Occipital lobe (tissue), 2 donors: Measurements from ENCODE around the gene CALHM6. TPM values are rescaled to one million over a fixed set of nuclear protein-coding genes. Genes with fewer than 3 reads are reported as not detected.

Experiments
- DNase-seq: peaks from one replicate; lab custom pipeline; 2025; lab: John Stamatoyannopoulos, UW
- total RNA-seq: library from RNA; depleted of rRNA; stranded (reverse); fragments of >200 nt; gene quantifications from one replicate; pipeline ENCODE4 v1.2.3, GENCODE V29; 2014

Gene CALHM6
- total RNA-seq: 2.7 TPM

- no peak for DNase-seq
Observed at GRCh38 chr6:116461331-116461931, at the start of gene CALHM6. CALHM6 (plus strand) TSS chr6:116461375; CDS start chr6:116461930, 555 bp downstream.

DNA sequence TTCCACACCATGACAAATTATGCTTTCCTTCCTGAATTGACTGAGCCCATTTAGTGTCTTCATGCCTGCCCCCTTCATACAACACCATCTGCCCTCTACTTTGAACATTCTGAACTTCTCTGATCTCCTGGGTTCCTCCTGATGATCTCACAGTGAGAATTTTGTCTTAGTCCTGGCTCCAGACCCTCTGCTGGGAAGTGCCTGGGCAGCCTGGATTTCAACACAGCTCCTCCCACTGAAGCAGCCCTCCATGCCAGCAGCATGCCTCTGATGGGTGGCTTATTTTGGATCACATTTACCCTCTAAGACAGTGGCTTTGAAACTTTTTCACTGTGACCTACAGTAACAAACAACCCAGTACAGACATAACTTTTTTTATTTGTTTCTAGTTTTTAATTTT lies 48.9 kb upstream of the CALHM6 start:
- DNase-seq: no peak

DNA sequence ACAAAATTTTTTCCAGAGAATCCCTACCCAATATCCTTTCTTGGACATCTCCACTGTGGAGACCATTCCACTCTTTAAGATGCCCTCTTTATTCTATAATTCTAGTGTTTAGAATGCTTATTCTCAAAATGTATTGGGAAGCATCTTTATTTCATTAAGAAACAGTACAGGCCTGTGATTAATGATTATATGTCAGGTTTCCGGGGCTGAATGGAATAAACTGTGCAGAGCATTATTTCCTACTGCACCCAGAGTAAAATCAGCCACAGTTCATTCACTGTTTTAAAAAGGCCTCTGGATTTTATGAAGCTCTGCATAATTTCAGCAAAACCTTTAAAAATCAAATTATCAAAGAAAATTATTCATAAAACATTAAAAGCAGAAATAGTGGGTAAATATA lies 47.8 kb upstream of the CALHM6 start:
- no peak for DNase-seq

GRCh38 chr6:116417661-116418060 lies 43.5 kb upstream of the CALHM6 start:
- DNase-seq: no peak

DNA sequence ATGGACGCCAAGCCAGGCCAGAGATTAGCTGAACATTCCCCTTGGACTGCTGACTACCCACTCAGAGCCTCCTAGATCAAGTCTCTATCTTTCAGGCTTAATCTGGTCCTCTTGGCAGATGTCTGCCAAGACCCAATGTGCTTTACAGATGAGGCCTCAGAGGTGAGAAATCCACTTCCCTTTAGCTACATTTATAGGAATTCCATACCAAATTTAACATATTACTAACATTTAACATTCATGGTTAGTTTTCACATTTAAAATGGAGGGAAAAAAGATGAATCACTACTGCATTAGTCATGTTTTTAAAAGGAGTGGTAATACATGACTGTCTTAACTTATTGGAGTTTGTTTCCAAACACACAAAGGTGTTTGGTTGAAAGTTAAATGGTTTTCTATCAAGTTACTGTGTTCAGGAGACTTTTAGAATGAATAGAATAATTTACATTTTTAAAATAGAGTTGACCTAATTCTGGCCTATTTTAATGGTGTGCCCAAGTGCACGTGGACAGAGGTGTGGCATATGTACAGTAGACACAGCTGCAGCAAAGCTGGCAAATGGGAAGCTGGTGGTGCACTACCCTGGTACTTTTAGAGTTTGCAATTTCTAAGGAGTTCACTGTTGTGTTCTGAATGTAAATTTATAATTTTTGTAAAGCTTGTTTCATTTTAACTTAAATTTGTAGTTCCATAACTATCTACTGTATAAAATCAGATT lies 41.9 kb upstream of the CALHM6 start:
- no peak for DNase-seq

DNA sequence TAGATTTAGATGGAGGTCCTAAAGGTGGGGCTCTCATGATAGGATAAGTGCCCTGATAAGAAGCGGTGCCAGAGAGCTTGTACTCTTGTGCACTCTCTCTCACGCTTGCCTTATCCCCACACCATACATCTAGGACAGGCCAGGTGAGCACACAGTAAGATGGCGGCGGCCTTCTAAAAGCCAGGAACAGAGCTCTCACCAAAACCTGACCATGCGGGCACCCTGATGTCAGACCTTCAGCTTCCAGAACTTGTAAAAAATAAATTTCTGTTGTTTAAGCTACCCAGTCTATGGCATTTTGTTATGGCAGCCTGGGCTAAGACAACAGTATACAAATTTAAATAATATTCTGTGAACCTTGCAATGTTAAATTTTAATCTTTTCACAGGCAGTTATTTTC lies 40.8 kb upstream of the CALHM6 start:
- no peak for DNase-seq

DNA sequence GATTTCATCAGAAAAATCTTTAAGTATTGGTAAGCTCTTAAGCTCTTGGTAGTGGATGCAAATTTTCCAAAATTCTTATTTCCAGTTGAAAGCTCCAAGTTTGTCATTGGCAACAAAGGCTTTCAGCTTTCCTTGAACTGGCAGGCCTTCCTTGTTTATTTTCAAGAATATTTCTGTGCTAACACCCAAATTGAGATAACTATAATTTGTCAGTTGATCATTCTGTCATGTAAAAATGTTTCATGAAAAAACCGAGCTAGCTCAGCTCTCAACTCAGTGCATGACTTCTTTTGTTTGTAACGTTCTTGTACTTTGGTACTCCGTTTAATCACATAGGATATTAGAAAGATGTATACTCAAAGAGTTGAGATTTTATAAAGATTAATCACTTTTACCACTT lies 38.9 kb upstream of the CALHM6 start:
- no peak for DNase-seq

GRCh38 chr6:116424001-116424400 lies 37.2 kb upstream of the CALHM6 start:
- DNase-seq: no peak

GRCh38 chr6:116426551-116426950 lies 34.6 kb upstream of the CALHM6 start:
- no peak for DNase-seq

DNA sequence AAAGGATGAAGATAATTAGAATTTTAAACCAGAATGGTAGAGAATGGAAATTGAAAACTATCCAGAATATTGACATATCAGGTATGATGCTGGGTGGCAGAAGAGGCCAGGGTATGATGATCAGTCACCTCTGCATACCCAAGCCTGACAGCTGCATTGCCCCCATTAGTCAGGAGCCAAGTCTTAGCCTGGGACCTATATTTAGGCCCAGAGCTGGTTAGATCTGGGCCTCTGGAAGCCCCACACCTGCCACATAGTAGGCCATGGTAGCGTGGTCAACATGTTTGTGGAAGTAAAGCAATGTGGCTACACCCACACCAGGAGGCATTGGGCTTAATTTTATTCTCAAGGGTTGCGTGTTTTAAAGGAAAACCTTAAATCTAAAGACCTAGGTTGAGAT lies 32.1 kb upstream of the CALHM6 start:
- no peak for DNase-seq

DNA sequence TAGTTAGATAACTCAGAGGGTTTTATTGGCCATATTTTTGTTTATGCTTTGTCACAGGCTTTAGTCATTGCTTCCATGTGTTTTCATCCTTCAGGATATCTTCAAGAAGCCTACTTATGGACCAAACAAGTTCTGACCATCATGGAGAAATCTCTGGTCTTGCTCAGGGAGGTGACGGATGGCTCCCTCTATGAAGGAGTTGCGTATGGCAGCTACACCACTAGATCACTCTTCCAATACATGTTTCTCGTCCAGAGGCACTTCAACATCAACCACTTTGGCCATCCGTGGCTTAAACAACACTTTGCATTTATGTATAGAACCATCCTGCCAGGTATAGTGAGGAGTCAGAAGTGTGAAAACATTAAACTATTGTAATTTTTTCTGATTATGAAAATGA lies 30.3 kb upstream of the CALHM6 start:
- DNase-seq: no peak

- DNase-seq: no peak
Observed at GRCh38 chr6:116431964-116432595, 29.1 kb upstream of the CALHM6 start.

GRCh38 chr6:116433206-116433712 lies 27.9 kb upstream of the CALHM6 start:
- DNase-seq: no peak

GRCh38 chr6:116434056-116434725 lies 27.0 kb upstream of the CALHM6 start:
- no peak for DNase-seq

DNA sequence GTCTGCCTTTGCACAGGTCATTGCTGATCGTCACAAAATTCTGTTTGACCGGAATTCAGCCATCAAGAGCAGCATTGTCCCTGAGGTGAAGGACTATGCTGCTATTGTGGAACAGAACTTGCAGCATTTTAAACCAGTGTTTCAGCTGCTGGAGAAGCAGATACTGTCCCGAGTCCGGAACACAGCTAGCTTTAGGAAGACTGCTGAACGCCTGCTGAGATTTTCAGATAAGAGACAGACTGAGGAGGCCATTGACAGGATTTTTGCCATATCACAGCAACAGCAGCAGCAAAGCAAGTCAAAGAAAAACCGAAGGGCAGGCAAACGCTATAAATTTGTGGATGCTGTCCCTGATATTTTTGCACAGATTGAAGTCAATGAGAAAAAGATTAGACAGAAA lies 24.6 kb upstream of the CALHM6 start:
- DNase-seq: no peak

- no peak for DNase-seq
Observed at GRCh38 chr6:116437656-116438055, 23.5 kb upstream of the CALHM6 start.

GRCh38 chr6:116438590-116439448 lies 22.4 kb upstream of the CALHM6 start:
- no peak for DNase-seq

DNA sequence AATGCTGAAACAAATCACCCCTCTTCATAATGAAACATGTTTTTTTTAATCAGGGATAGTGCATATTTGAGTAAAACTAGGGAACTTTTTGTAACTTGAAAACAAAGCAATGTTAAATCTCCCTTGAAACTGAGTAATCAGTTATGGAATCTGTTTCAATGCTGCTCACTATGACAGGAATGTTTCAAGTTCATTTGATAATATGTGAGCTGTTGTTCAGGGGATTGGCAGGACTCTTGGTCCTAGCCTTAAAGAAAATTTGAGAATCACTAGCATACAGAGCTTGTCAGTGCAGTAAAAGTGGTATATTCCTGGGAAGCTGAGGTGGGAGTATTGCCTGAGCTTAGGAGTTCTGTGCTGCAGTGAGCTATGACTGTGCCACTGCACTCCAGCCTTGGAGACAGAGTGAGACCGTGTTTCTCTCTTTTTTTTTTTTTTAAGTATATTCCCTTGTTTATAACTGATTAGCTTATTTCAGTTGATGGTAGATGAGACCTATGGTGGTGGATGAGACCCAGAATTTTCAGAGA lies 21.6 kb upstream of the CALHM6 start:
- DNase-seq: no peak

GRCh38 chr6:116443105-116443504 lies 18.1 kb upstream of the CALHM6 start:
- DNase-seq: no peak

- DNase-seq: no peak
Observed at GRCh38 chr6:116444092-116444491, 17.1 kb upstream of the CALHM6 start.

DNA sequence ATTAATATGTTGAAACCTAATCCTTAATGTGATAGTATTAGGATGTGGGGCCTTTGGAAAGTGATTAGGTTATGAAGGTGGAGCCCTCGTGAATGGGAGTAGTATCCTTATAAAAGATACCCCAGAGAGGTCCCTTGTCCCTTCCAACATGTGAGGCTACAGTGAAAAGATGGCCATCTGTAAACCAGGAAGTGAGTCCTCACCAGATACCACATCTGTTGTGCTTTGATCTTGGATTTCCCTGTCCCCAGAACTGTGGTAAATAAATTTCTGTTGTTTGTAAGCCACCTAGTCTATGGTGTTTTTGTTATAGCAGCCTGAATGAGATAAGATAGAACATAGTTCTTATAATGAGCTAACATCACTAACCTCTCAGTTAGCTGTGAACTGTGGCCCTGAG lies 16.6 kb upstream of the CALHM6 start:
- DNase-seq: no peak
